Gastrocnemius medialis (tissue), 4 donors: Measurements from ENCODE around the gene STRBP. TPM values are rescaled to one million over a fixed set of nuclear protein-coding genes. Genes with fewer than 3 reads are reported as not detected.
"Not testable (repeated sequence)": the region's sequence is repeated elsewhere in the genome, so short reads cannot be mapped to it uniquely, and the experiment has no call there.

Source experiments
- ATAC-seq, 2 donors: fragments of 150-250 bp; one replicate each; pipeline ENCODE4 v1.9.1; 2016
- DNase-seq, 2 donors: peaks; one replicate each; pipeline ENCODE4 v3.0.0-alpha.2; 2019
- H3K27ac ChIP-seq, 4 donors: fragments of 200-600 bp; sonication (generic); 1 replicate in 1 of 4; 2 replicates in 3 of 4; pipeline ENCODE4 v1.5.1; 2016 to 2018; ENCODE audit warnings: mild to moderate bottlenecking in 2 of 4, moderate library complexity in 1 of 4
- H3K27me3 ChIP-seq, 3 donors: fragments of 200-600 bp; sonication (generic) in 2 of 3; 1 replicate in 1 of 3; 2 replicates in 2 of 3; pipeline versions ENCODE4 v1.5.1 to v1.6.0; 2016 to 2019; ENCODE audit warnings: mild to moderate bottlenecking in 1 of 3, moderate library complexity in 1 of 3
- H3K36me3 ChIP-seq, 2 donors: fragments of 200-600 bp; sonication (generic) in 1 of 2; one replicate each; pipeline ENCODE4 v1.5.1; 2017 to 2018
- H3K4me1 ChIP-seq, 2 donors: fragments of 200-600 bp; sonication (generic) in 1 of 2; one replicate each; pipeline ENCODE4 v1.5.1; 2016 to 2017; ENCODE audit warnings: mild to moderate bottlenecking in 2 of 2
- H3K4me3 ChIP-seq, 4 donors: fragments of 200-600 bp; sonication (generic) in 3 of 4; 1 replicate in 1 of 4; 2 replicates in 3 of 4; pipeline ENCODE4 v1.5.1; 2016 to 2019; ENCODE audit warnings: mild to moderate bottlenecking in 2 of 4
- H3K9me3 ChIP-seq, 3 donors: fragments of 200-600 bp; sonication (generic) in 2 of 3; 1 replicate in 1 of 3; 2 replicates in 2 of 3; pipeline ENCODE4 v1.5.1; 2016 to 2019
- POLR2A ChIP-seq, 2 donors: fragments of 450-650 bp; IDR thresholded peaks; one replicate each; pipeline ENCODE4 v1.6.1; 2017; ENCODE audit warnings: antibody characterized with exemption in 2 of 2, mild to moderate bottlenecking in 2 of 2, moderate library complexity in 2 of 2
- in situ Hi-C, 4 donors: fragments of 200-750 bp; cut with MboI; loops; one replicate each; pipeline versions ENCODE4 v1.15.0 to v1.8.0; 2017; ENCODE audit warnings: low sequenced_read_pairs in 4 of 4
- intact Hi-C: fragments of 100-400 bp; cut with DNase I; formaldehyde crosslinking; loops from one replicate; pipeline ENCODE4 v1.15.1; 2023; ENCODE audit warnings: low total_unique reads
- total RNA-seq, 4 donors: library from RNA; depleted of rRNA; stranded (reverse); fragments of >200 nt; gene quantifications; one replicate each; pipeline versions ENCODE4 v1.1.0 to v1.2.3, GENCODE V29; 2016
- TF ChIP-seq, protein P1 (sequence below), 5 experiments: fragments of 450-650 bp in 3 of 5; fragments of 200-600 bp in 2 of 5; sonication (generic) in 2 of 5; IDR thresholded peaks in 4 of 5; conservative IDR thresholded peaks in 1 of 5; 1 replicate in 4 of 5; 2 replicates in 1 of 5; pipeline ENCODE4 v1.5.1; 2016 to 2019; ENCODE audit warnings: antibody characterized with exemption in 5 of 5, mild to moderate bottlenecking in 3 of 5, moderate library complexity in 3 of 5

STRBP gene
- total RNA-seq, 4 donors from 2014 or later = 5.0 to 25.0 (median 13.2) TPM

DNA sequence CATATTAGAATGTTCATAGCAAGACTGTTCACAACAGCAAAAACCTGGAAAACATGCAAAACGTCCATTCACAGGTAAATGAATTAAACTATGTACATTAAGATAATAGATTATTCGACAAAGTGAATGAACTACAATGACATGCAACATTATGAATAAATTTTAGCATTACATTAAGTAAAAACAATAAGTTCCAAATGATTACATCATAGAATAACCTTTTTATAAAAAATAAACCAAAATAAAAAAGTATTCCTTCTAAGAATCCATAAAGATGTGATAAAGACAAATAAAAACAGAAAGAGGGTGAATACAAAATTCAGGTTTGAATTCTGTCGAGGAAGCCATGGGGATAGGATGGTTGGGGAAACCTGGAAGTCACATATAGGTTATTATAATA, 57.3 kb downstream of the STRBP start:
- intact Hi-C loops = no loop called here

DNA sequence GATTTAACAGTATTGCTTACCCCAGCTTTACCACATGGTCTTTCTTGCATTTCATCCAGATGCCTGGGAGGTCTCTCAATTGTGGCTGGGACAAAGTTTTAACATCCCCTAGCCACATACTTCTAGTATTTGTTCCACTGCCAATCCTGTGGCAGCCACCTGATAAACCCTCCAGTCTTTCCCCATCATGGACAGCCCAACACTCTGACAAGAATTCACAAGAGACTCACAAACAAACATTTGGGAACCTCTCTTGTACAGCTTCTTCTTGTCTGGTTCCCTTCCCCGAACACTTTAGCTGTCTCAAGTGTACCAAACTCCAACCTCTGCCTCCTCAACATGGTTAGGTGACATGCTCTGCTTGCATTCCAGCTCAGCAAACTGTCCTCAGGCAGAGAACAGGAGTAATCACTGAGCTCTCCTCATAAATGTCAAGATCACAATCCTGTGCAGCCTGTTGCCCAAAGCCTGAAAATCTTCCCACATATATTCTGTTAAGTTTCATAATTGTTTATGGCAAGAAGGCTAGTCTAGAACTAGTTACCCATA, 59.7 kb downstream of the STRBP start:
- intact Hi-C loops (no loop called here), in situ Hi-C loops (no loop called here)
- peaks cover 0 to 6% of the 10 kb centered on the region in 2 donors for H3K4me1 ChIP-seq
- no peak for TF ChIP-seq POLR2A (IDR thresholded peaks at IDR 0.05)
- TF ChIP-seq, protein P1, sequence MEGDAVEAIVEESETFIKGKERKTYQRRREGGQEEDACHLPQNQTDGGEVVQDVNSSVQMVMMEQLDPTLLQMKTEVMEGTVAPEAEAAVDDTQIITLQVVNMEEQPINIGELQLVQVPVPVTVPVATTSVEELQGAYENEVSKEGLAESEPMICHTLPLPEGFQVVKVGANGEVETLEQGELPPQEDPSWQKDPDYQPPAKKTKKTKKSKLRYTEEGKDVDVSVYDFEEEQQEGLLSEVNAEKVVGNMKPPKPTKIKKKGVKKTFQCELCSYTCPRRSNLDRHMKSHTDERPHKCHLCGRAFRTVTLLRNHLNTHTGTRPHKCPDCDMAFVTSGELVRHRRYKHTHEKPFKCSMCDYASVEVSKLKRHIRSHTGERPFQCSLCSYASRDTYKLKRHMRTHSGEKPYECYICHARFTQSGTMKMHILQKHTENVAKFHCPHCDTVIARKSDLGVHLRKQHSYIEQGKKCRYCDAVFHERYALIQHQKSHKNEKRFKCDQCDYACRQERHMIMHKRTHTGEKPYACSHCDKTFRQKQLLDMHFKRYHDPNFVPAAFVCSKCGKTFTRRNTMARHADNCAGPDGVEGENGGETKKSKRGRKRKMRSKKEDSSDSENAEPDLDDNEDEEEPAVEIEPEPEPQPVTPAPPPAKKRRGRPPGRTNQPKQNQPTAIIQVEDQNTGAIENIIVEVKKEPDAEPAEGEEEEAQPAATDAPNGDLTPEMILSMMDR (IDR thresholded peaks at IDR 0.05 in 4 of 5, conservative IDR thresholded peaks at IDR 0.05 in 1 of 5) = no peak
- DNase-seq (no peak), ATAC-seq (no peak)
- no peak overlapping the region for H3K27ac ChIP-seq
- H3K9me3 ChIP-seq = no peaks in the 10 kb centered on the region
- no peak overlapping the region for H3K4me3 ChIP-seq
- no peaks in the 10 kb centered on the region for H3K27me3 ChIP-seq
- H3K36me3 ChIP-seq = no peaks in the 10 kb centered on the region

More for the DNA sequence above, 57.3 kb downstream of the STRBP start:
- no peak for ATAC-seq
- Histone ChIP-seq H3K4me3 (no peak overlapping the region), H3K36me3 (no peaks in the 10 kb centered on the region), H3K4me1 (no peaks in the 10 kb centered on the region), H3K27me3 (no peaks in the 10 kb centered on the region), H3K9me3 (no peaks in the 10 kb centered on the region), H3K27ac (no peak overlapping the region)
- in situ Hi-C loops = no loop called here
- TF ChIP-seq POLR2A (IDR thresholded peaks at IDR 0.05) = no peak
- TF ChIP-seq, protein P1 (IDR thresholded peaks at IDR 0.05 in 4 of 5, conservative IDR thresholded peaks at IDR 0.05 in 1 of 5) = no peak
- no peak for DNase-seq

DNA sequence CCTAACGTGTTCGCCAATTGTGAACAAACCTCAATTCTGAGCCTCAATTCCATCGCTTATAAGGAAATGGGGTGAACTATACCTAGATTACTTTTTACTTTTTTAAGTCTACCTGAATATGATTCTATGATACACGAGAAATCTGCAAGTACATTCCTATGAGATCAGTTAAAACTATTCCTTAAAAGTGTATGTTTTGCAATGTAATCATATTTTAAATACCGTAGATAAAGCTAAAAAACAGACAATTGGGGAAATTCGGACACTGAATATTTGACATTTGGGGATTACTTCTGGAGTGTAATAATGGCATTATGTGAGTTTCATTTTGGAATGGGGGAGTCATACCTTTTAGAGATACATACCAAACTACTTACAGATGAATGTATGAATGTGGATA, 62.3 kb downstream of the STRBP start:
- ATAC-seq (no peak), DNase-seq (no peak)
- Histone ChIP-seq H3K27me3 (no peaks in the 10 kb centered on the region), H3K36me3 (no peaks in the 10 kb centered on the region), H3K27ac (no peak overlapping the region), H3K4me1 (peaks cover 0 to 6% of the 10 kb centered on the region in 2 donors), H3K4me3 (no peak overlapping the region), H3K9me3 (no peaks in the 10 kb centered on the region)
- no peak for TF ChIP-seq POLR2A (IDR thresholded peaks at IDR 0.05)
- TF ChIP-seq, protein P1 (IDR thresholded peaks at IDR 0.05 in 4 of 5, conservative IDR thresholded peaks at IDR 0.05 in 1 of 5) = no peak
- in situ Hi-C loops (no loop called here), intact Hi-C loops (no loop called here)

DNA sequence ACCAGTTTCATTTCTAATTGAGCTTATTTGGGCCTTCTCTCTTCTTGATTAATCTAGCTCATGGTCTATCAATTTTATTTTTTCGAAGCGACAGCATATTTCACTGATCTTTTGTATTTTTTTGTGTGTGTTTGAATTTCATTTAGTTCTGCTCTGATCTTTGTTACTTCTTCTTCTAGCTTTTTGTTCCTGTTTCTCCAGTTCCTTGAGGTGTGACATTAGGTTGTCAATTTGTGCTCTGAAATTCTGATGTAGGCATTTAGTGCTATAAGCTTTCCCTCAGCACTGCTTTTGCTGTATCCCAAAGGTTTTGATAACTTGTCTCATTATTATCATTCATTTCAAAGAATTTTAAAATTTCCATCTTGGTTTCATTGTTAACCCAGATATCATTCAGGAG, 67.3 kb downstream of the STRBP start:
- TF ChIP-seq, protein P1 (IDR thresholded peaks at IDR 0.05 in 4 of 5, conservative IDR thresholded peaks at IDR 0.05 in 1 of 5) = no peak
- no peak for TF ChIP-seq POLR2A (IDR thresholded peaks at IDR 0.05)
- ATAC-seq (no peak), DNase-seq (no peak)
- H3K4me1 ChIP-seq = peaks cover 0 to 6% of the 10 kb centered on the region in 2 donors
- H3K36me3 ChIP-seq = no peaks in the 10 kb centered on the region
- H3K9me3 ChIP-seq = no peaks in the 10 kb centered on the region
- no peak overlapping the region for H3K4me3 ChIP-seq
- in situ Hi-C loops = no loop called here
- no peaks in the 10 kb centered on the region for H3K27me3 ChIP-seq
- H3K27ac ChIP-seq = no peak overlapping the region
- intact Hi-C loops = no loop called here

DNA sequence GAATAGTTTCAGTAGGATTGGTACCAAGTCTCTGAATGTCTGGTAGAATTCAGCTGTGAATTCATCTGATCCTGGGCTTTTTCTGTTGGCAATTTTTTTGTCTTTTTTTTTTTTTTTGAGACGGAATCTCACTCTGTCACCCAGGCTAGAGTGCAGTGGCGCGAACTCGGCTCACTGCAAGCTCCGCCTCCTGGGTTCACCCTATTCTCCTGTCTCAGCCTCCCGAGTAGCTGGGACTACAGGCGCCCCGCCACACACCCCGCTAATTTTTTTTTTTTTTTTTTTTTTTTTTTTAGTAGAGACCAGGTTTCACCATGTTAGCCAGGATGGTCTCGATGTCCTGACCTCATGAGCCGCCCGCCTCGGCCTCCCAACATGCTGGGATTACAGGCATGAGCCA, 67.9 kb downstream of the STRBP start:
- DNase-seq, H3K9me3 ChIP-seq, H3K4me3 ChIP-seq, intact Hi-C loops, H3K27ac ChIP-seq, in situ Hi-C loops, H3K36me3 ChIP-seq, ATAC-seq, H3K27me3 ChIP-seq, H3K4me1 ChIP-seq: not testable (repeated sequence)
